Fibroblast of lung (primary cell): ENCODE results near the gene CYB5RL. TPM values are rescaled to one million over a fixed set of nuclear protein-coding genes. Genes with fewer than 3 reads are reported as not detected.

ENCODE experiments used
- DNase-seq, 2 donors: peaks; one replicate each; pipeline versions ENCODE4 v3.0.0 to v3.0.0-alpha.2; 2010; ENCODE audit warnings: low read depth in 2 of 2
- H2AFZ ChIP-seq: 2 replicates; pipeline ENCODE4 v1.5.1; 2012; ENCODE audit warnings: low read length, control low read depth, inconsistent platforms
- H3K27ac ChIP-seq: 2 replicates; pipeline ENCODE4 v1.5.1; 2011; ENCODE audit warnings: low read length, control low read depth; ENCODE audit not compliant: insufficient read depth
- H3K27me3 ChIP-seq: 2 replicates; pipeline ENCODE4 v1.5.1; 2011; ENCODE audit warnings: mild to moderate bottlenecking, low read length; ENCODE audit not compliant: control insufficient read depth, insufficient read depth
- H3K36me3 ChIP-seq: 2 replicates; pipeline ENCODE4 v1.5.1; 2011; ENCODE audit warnings: low read length; ENCODE audit not compliant: control insufficient read depth, insufficient read depth
- H3K4me1 ChIP-seq: 2 replicates; pipeline ENCODE4 v1.5.1; 2011; ENCODE audit warnings: low read length; ENCODE audit not compliant: control insufficient read depth, insufficient read depth; ENCODE audit errors: extremely low read depth
- H3K4me2 ChIP-seq: 2 replicates; pipeline ENCODE4 v1.5.1; 2011; ENCODE audit warnings: low read length, control low read depth; ENCODE audit not compliant: insufficient read depth; ENCODE audit errors: extremely low read depth
- H3K4me3 ChIP-seq, 4 experiments: fragments of 200-600 bp in 1 of 4; sonication (generic) in 1 of 4; replicated peaks in 1 of 4; 2 replicates each; pipeline ENCODE4 v1.5.1; 2011 to 2016; ENCODE audit warnings: low read length in 4 of 4, low read depth in 3 of 4, mild to moderate bottlenecking in 3 of 4, control low read depth in 2 of 4, inconsistent platforms in 1 of 4, mixed read lengths in 1 of 4; ENCODE audit not compliant: insufficient read depth in 1 of 4; ENCODE audit errors: control extremely low read depth in 1 of 4
- H3K79me2 ChIP-seq: 2 replicates; pipeline ENCODE4 v1.5.1; 2012; ENCODE audit warnings: mild to moderate bottlenecking, low read length, inconsistent platforms; ENCODE audit not compliant: control insufficient read depth, insufficient read depth
- H3K9ac ChIP-seq: 2 replicates; pipeline ENCODE4 v1.5.1; 2011; ENCODE audit warnings: mild to moderate bottlenecking, low read length, control low read depth; ENCODE audit not compliant: insufficient read depth
- H3K9me3 ChIP-seq: 2 replicates; pipeline ENCODE4 v1.5.1; 2012; ENCODE audit warnings: low read depth, low read length; ENCODE audit not compliant: control insufficient read depth, insufficient read depth
- H4K20me1 ChIP-seq: 2 replicates; pipeline ENCODE4 v1.5.1; 2011; ENCODE audit warnings: low read length; ENCODE audit not compliant: control insufficient read depth, insufficient read depth; ENCODE audit errors: extremely low read depth
- EZH2 ChIP-seq: IDR thresholded peaks from 2 replicates; pipeline ENCODE4 v1.5.1; 2012; ENCODE audit warnings: low read length, control low read depth, mild to moderate bottlenecking; ENCODE audit errors: missing control alignments
- polyA plus RNA-seq, 2 donors: library from polyadenylated mRNA; depleted of rRNA in 1 of 2; stranded (reverse) in 1 of 2; unstranded in 1 of 2; fragments of >200 nt; gene quantifications; 2 replicates each; pipeline ENCODE4 v1.2.1, GENCODE V29; 2011 to 2012; ENCODE audit warnings: missing spikeins in 1 of 2
- total RNA-seq: library from RNA; depleted of rRNA; stranded (reverse); fragments of >200 nt; gene quantifications from 2 replicates; pipeline ENCODE4 v1.2.1, GENCODE V29; 2014
- TF ChIP-seq, protein P1 (sequence below), 2 donors: IDR thresholded peaks in 1 of 2; conservative IDR thresholded peaks in 1 of 2; 1 replicate in 1 of 2; 2 replicates in 1 of 2; pipeline ENCODE4 v1.5.1; 2011 to 2012; ENCODE audit warnings: low read length in 2 of 2, control low read depth in 1 of 2, inconsistent platforms in 1 of 2, low read depth in 1 of 2, mild to moderate bottlenecking in 1 of 2

The CYB5RL gene
- total and polyA plus RNA-seq, 2 donors (not counting 1 experiment from before 2014, with no cell fraction given): 4.1 to 6.6 TPM

DNA sequence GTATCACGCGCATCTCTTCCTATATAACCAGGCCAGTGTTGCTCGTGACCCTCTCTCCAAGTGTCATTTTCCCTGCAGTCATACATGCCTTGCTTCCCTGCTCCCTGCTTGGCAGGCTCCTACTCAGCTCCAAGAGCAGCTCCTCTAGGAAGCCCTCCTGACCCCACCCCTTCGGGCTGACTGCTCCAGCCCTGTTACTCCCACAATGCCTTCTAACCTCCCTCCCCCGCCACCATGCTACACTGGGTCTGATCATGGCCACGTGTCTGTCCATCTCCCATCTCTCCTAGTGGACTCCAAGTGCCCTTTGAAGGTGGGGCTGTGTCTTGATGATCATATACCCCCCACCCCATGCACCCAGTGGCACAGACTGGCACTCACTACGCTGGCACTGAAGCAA is 44.8 kb upstream of the CYB5RL start:
- H3K9me3 ChIP-seq: no peaks in the 10 kb centered on the region
- TF ChIP-seq, protein P1, sequence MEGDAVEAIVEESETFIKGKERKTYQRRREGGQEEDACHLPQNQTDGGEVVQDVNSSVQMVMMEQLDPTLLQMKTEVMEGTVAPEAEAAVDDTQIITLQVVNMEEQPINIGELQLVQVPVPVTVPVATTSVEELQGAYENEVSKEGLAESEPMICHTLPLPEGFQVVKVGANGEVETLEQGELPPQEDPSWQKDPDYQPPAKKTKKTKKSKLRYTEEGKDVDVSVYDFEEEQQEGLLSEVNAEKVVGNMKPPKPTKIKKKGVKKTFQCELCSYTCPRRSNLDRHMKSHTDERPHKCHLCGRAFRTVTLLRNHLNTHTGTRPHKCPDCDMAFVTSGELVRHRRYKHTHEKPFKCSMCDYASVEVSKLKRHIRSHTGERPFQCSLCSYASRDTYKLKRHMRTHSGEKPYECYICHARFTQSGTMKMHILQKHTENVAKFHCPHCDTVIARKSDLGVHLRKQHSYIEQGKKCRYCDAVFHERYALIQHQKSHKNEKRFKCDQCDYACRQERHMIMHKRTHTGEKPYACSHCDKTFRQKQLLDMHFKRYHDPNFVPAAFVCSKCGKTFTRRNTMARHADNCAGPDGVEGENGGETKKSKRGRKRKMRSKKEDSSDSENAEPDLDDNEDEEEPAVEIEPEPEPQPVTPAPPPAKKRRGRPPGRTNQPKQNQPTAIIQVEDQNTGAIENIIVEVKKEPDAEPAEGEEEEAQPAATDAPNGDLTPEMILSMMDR (conservative IDR thresholded peaks at IDR 0.05 in 1 of 2, IDR thresholded peaks at IDR 0.05 in 1 of 2; ENCODE audit: low read depth in 1 of 2, low read length in 2 of 2): no peak
- no peak for TF ChIP-seq EZH2
- no peaks in the 10 kb centered on the region for H3K79me2 ChIP-seq
- no peak overlapping the region for H3K9ac ChIP-seq
- no peak overlapping the region for H3K4me2 ChIP-seq
- H3K36me3 ChIP-seq: peaks cover 3% of the 10 kb centered on the region
- H3K27ac ChIP-seq: no peak overlapping the region
- H3K27me3 ChIP-seq: no peaks in the 10 kb centered on the region
- no peak overlapping the region for H2AFZ ChIP-seq
- no peaks in the 10 kb centered on the region for H4K20me1 ChIP-seq
- peaks cover 3% of the 10 kb centered on the region for H3K4me1 ChIP-seq
- no peak for DNase-seq
- H3K4me3 ChIP-seq: no peak overlapping the region

DNA sequence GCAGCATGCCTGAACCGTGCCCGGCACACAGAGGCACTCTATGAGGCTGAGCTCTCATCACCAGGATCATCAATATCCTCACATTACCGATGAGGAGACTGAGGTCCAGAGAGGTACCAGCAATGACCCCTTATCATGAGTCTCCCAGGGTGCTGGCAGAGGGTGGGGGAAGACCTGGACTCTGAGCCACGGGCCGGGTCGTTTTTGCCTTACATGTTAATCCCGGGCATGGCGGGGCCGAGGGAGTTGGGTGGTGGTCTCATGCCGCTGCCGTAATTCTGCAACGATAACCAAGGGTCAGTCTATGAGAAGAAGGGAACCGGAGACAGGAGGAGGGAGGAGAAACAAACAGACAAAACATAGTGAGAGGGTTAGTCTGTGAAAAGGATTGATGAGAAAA is 43.2 kb upstream of the CYB5RL start:
- no peaks in the 10 kb centered on the region for H4K20me1 ChIP-seq
- H2AFZ ChIP-seq: no peak overlapping the region
- H3K4me3 ChIP-seq: no peak overlapping the region
- TF ChIP-seq, protein P1 (conservative IDR thresholded peaks at IDR 0.05 in 1 of 2, IDR thresholded peaks at IDR 0.05 in 1 of 2; ENCODE audit: low read depth in 1 of 2, low read length in 2 of 2): no peak
- no peak for TF ChIP-seq EZH2
- H3K4me2 ChIP-seq: no peak overlapping the region
- H3K79me2 ChIP-seq: no peaks in the 10 kb centered on the region
- no peaks in the 10 kb centered on the region for H3K9me3 ChIP-seq
- H3K4me1 ChIP-seq: no peaks in the 10 kb centered on the region
- no peak overlapping the region for H3K9ac ChIP-seq
- no peak for DNase-seq
- no peaks in the 10 kb centered on the region for H3K27me3 ChIP-seq
- H3K27ac ChIP-seq: no peak overlapping the region
- peaks cover 5% of the 10 kb centered on the region for H3K36me3 ChIP-seq

DNA sequence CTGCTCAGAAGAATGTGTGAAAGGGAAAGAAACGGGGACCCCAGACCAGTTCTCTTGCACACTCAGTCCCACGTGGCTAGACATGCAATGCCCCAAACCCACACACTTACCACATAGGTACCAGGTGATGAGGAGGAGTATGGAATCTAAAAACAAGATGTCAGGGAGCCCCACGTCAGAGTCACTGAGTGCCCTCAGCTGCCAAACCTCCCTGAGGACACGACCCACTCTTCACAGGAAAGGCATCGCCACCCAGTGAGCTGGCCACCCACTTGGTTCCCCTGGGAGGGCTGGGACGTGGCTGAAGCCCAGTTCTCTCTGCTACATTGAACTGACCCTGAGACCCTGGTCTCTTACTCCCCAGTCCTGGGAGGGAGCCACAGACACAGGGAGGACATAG is 41.5 kb upstream of the CYB5RL start:
- no peak for TF ChIP-seq EZH2
- TF ChIP-seq, protein P1 (conservative IDR thresholded peaks at IDR 0.05 in 1 of 2, IDR thresholded peaks at IDR 0.05 in 1 of 2; ENCODE audit: low read depth in 1 of 2, low read length in 2 of 2): no peak
- H3K4me1 ChIP-seq: no peaks in the 10 kb centered on the region

More for the DNA sequence above, 41.5 kb upstream of the CYB5RL start:
- no peaks in the 10 kb centered on the region for H3K79me2 ChIP-seq
- no peak for DNase-seq
- no peak overlapping the region for H3K4me3 ChIP-seq
- H3K9me3 ChIP-seq: no peaks in the 10 kb centered on the region
- no peak overlapping the region for H3K27ac ChIP-seq
- H3K27me3 ChIP-seq: no peaks in the 10 kb centered on the region
- no peak overlapping the region for H2AFZ ChIP-seq
- H3K36me3 ChIP-seq: peaks cover 5% of the 10 kb centered on the region
- no peaks in the 10 kb centered on the region for H4K20me1 ChIP-seq
- no peak overlapping the region for H3K9ac ChIP-seq
- H3K4me2 ChIP-seq: no peak overlapping the region
